HepG2 (cell line): Measurements from ENCODE around the gene ANAPC16. TPM values are rescaled to one million over a fixed set of nuclear protein-coding genes. Genes with fewer than 3 reads are reported as not detected.
A peak's percentile ranks its signal among the peaks of the same experiment; 100 is the strongest.

Source experiments
- EED ChIP-seq: sonication (generic); formaldehyde crosslinking; IDR thresholded peaks from 2 replicates; pipeline ENCODE4 v1.5.0; 2020; ENCODE audit warnings: mild to moderate bottlenecking, missing genetic modification reagents
- HOXA3 ChIP-seq: sonication (generic); formaldehyde crosslinking; IDR thresholded peaks from 2 replicates; pipeline ENCODE4 v1.5.0; 2020; ENCODE audit warnings: missing genetic modification reagents
- NFE2L2 ChIP-seq: fragments of 150-350 bp; IDR thresholded peaks from 2 replicates; pipeline ENCODE4 v1.6.1; 2014; ENCODE audit warnings: low read length
- SP5 ChIP-seq: IDR thresholded peaks from 2 replicates; pipeline ENCODE4 v1.6.1; 2016; ENCODE audit warnings: low read depth, borderline replicate concordance
- TEAD2 ChIP-seq: sonication (generic); formaldehyde crosslinking; IDR thresholded peaks from 2 replicates; pipeline ENCODE4 v1.9.0; 2021; ENCODE audit warnings: missing genetic modification reagents
- ZNF441 ChIP-seq: sonication (generic); formaldehyde crosslinking; IDR thresholded peaks from 2 replicates; pipeline ENCODE4 v1.7.0; 2021; ENCODE audit warnings: missing genetic modification reagents, borderline replicate concordance
- polyA plus RNA-seq, 8 experiments: library from polyadenylated mRNA; depleted of rRNA in 3 of 8; stranded (reverse) in 7 of 8; unstranded in 1 of 8; fragments of >200 nt; fragmentation: Illumina TruSeq in 4 of 8; extraction: Trizol in 4 of 8; gene quantifications; 2 replicates each; pipeline versions ENCODE4 v1.2.1 to v1.2.3, GENCODE V29; 2011 to 2016; ENCODE audit warnings: low read depth in 4 of 8, missing spikeins in 1 of 8, mixed read lengths in 1 of 8; ENCODE audit not compliant: insufficient read depth in 1 of 8
- total RNA-seq, 5 experiments: library from RNA; depleted of rRNA; stranded (reverse); fragments of >200 nt; fragmentation: Illumina TruSeq; extraction: Trizol; gene quantifications; 2 replicates each; pipeline ENCODE4 v1.2.3, GENCODE V29; 2016; ENCODE audit warnings: low read depth in 1 of 5
- TF ChIP-seq, protein P1 (sequence below): sonication (generic); formaldehyde crosslinking; IDR thresholded peaks from 2 replicates; pipeline ENCODE4 v1.4.0; 2020; ENCODE audit warnings: mild to moderate bottlenecking, missing genetic modification reagents
- TF ChIP-seq, protein P2 (sequence below), 2 experiments: sonication (generic) in 1 of 2; formaldehyde crosslinking in 1 of 2; IDR thresholded peaks; 2 replicates each; pipeline versions ENCODE4 v1.4.0 to v1.6.1; 2016 to 2020; ENCODE audit warnings: borderline replicate concordance in 1 of 2, low read depth in 1 of 2, mild to moderate bottlenecking in 1 of 2, missing genetic modification reagents in 1 of 2
- TF ChIP-seq, protein P3 (sequence below): sonication (generic); formaldehyde crosslinking; IDR thresholded peaks from 2 replicates; pipeline ENCODE4 v1.8.0; 2022; ENCODE audit warnings: missing genetic modification reagents, low read depth, mild to moderate bottlenecking, borderline replicate concordance
- TF ChIP-seq, protein P4 (sequence below): sonication (generic); formaldehyde crosslinking; conservative IDR thresholded peaks from 2 replicates; pipeline ENCODE4 v1.8.1; 2023; ENCODE audit warnings: missing genetic modification reagents
- TF ChIP-seq, protein P5 (sequence below): sonication (generic); formaldehyde crosslinking; IDR thresholded peaks from 2 replicates; pipeline ENCODE4 v1.5.1; 2020; ENCODE audit warnings: missing genetic modification reagents, mild to moderate bottlenecking, borderline replicate concordance

ANAPC16 gene
- total and polyA plus RNA-seq, 2 of the 13 experiments (the other 11 are each of a cell fraction or from before 2014, with no cell fraction given): 74.8 to 89.4 TPM

DNA sequence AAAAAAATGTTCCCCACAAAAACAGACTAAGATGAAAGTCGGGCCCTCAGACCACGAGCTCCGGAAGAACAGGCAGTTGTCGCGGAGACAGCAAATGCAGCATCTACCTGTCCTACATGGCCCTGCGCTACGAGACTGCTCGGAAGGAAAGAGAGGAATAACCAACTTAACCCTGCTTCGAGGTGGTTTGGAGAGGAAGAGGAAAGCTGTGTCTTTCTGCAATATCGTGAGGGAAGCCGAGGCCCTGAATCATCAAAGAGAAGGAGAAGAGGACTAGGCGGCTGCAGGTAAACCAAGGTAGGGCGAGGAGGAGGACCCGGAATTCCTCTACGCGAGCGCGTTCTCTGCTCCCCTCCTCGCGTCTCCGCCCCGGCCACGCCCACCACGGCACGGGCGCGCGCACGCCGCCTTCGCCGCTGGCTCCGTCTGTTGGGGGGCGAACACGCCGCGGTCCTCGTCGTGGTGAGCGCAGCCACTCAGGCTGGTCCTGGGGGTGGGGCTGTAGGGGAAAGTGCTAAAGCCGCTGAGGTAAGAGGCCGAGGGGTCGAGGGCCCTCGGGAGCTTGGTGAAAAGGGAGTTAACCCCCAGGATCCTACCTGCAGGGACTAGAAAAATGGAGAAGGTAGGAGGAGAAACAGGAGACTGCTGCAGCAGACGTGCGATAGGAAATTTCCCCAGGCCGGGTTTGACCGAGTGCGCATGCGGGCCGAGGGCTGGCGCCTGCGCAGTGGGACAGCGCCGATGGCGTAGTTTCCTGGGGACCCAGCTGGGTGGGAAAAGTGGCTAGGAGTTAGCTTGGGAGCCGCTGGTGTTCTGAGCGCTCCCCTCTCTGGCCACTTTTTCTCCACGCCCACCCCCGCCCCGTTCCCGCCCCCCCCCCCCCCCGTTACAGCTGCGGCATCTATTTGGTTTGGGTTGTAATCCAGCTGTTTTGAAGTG is at the start of gene ANAPC16, which contains the start of gene ASCC1 (continued):
- TF ChIP-seq, protein P1, sequence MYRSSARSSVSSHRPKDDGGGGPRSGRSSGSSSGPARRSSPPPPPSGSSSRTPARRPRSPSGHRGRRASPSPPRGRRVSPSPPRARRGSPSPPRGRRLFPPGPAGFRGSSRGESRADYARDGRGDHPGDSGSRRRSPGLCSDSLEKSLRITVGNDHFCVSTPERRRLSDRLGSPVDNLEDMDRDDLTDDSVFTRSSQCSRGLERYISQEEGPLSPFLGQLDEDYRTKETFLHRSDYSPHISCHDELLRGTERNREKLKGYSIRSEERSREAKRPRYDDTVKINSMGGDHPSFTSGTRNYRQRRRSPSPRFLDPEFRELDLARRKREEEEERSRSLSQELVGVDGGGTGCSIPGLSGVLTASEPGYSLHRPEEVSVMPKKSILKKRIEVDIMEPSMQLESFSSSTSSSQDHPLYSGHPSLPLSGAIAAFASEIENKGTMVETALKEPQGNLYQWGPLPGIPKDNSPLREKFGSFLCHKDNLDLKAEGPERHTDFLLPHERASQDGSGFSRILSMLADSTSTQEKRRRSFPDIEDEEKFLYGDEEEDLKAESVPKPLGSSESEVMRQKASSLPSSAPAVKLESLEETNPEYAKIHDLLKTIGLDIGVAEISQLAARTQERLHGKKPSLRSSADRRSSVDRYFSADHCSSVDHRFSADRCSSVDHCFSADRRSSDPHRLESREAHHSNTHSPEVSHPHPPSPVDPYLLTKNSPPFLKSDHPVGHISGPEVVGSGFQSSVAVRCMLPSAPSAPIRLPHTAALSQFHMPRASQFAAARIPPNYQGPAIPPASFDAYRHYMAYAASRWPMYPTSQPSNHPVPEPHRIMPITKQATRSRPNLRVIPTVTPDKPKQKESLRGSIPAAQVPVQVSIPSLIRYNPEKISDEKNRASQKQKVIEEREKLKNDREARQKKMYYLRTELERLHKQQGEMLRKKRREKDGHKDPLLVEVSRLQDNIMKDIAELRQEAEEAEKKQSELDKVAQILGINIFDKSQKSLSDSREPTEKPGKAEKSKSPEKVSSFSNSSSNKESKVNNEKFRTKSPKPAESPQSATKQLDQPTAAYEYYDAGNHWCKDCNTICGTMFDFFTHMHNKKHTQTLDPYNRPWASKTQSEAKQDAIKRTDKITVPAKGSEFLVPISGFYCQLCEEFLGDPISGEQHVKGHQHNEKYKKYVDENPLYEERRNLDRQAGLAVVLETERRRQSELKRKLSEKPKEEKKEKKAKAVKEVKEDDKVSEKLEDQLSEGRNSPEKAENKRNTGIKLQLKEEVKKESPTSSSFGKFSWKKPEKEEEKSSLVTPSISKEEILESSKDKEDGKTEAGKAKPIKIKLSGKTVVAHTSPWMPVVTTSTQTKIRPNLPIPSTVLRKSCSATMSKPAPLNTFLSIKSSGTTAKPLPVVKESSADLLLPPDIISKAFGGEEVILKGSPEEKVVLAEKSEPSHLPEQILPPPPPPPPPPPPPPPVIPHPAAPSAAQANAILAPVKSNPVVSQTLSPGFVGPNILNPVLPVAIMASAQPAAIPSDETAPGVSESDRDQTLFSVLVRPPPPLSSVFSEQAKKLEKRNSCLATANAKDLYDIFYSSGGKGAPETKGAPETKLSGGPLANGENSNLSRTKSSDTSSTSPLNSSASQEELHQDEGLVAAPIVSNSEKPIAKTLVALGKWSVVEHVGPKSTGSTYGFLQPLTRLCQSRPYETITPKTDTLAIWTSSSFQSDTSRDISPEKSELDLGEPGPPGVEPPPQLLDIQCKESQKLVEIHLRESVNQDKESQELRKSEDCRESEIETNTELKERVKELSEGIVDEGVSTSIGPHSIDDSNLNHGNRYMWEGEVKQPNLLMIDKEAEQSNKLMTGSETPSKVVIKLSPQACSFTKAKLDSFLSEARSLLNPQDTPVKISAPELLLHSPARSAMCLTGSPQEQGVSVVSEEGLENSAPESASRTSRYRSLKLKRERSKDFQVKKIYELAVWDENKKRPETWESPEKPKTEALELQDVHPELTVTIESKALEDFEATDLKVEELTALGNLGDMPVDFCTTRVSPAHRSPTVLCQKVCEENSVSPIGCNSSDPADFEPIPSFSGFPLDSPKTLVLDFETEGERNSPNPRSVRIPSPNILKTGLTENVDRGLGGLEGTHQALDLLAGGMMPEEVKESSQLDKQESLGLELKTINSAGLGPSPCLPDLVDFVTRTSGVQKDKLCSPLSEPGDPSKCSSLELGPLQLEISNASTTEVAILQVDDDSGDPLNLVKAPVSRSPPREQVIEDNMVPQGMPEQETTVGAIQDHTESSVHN (CRISPR knock-in tag): peak; percentile 88; the same call in 1 of the 2 replicates
- TF ChIP-seq, protein P2, sequence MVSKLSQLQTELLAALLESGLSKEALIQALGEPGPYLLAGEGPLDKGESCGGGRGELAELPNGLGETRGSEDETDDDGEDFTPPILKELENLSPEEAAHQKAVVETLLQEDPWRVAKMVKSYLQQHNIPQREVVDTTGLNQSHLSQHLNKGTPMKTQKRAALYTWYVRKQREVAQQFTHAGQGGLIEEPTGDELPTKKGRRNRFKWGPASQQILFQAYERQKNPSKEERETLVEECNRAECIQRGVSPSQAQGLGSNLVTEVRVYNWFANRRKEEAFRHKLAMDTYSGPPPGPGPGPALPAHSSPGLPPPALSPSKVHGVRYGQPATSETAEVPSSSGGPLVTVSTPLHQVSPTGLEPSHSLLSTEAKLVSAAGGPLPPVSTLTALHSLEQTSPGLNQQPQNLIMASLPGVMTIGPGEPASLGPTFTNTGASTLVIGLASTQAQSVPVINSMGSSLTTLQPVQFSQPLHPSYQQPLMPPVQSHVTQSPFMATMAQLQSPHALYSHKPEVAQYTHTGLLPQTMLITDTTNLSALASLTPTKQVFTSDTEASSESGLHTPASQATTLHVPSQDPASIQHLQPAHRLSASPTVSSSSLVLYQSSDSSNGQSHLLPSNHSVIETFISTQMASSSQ (IDR thresholded peaks at IDR 0.05; ENCODE audit: low read depth): no peak
- TF ChIP-seq, protein P2 (CRISPR knock-in tag; IDR thresholded peaks at IDR 0.05; ENCODE audit: borderline replicate concordance): peak; percentile 78; the same call in 1 of the 2 replicates
- TF ChIP-seq HOXA3 (peak; percentile 87), SP5 (peak; percentile 92), TEAD2 (CRISPR knock-in tag) (no peak), NFE2L2 (no peak), EED (CRISPR knock-in tag) (peak; percentile 71; the same call in 1 of the 2 replicates), ZNF441 (peak; percentile 70)
- TF ChIP-seq, protein P3, sequence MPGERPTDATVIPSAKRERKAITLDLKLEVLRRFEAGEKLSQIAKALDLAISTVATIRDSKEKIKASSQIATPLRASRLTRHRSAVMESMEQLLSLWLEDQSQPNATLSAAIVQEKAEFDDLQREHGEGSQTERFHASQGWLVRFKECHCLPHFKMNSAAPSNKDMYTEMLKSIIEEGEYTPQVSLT (CRISPR knock-in tag): no peak
- TF ChIP-seq, protein P4, sequence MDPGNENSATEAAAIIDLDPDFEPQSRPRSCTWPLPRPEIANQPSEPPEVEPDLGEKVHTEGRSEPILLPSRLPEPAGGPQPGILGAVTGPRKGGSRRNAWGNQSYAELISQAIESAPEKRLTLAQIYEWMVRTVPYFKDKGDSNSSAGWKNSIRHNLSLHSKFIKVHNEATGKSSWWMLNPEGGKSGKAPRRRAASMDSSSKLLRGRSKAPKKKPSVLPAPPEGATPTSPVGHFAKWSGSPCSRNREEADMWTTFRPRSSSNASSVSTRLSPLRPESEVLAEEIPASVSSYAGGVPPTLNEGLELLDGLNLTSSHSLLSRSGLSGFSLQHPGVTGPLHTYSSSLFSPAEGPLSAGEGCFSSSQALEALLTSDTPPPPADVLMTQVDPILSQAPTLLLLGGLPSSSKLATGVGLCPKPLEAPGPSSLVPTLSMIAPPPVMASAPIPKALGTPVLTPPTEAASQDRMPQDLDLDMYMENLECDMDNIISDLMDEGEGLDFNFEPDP: 0 out of 2 replicates have a peak, but pooled peaks have one; percentile 47
- TF ChIP-seq, protein P5, sequence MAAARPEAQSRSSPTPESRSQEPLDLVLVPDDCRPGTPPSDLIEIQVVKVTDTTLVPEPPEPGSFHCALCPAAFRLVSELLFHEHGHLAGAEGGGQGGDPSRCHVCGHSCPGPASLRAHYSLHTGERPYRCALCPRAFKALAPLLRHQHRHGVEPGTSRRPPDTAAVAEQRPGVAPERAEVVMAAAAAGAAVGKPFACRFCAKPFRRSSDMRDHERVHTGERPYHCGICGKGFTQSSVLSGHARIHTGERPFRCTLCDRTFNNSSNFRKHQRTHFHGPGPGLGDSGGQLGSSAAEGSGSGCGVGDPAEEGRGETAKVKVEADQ (CRISPR knock-in tag): peak; percentile 93
